Umbilical cord (tissue), 1 donor: ENCODE results near the gene SLC2A5. TPM values are rescaled to one million over a fixed set of nuclear protein-coding genes. Genes with fewer than 3 reads are reported as not detected.

Experiments
- total RNA-seq: library from RNA; depleted of rRNA; stranded (reverse); fragments of >200 nt; gene quantifications from one replicate; pipeline ENCODE4 v1.2.3, GENCODE V29; 2014; ENCODE audit warnings: low replicate concordance; ENCODE audit not compliant: insufficient read depth

The SLC2A5 gene
- total RNA-seq, 1 donor from 2014 or later = 14.2 TPM

Other genes with a start within 250 kb of the SLC2A5 start
- gene ENO1, start 190.9 kb downstream of the SLC2A5 start, total RNA-seq = 842 TPM
- not detected for gene CA6, start 123.8 kb downstream of the SLC2A5 start, total RNA-seq
- gene SLC2A7, start 43.2 kb downstream of the SLC2A5 start, total RNA-seq = not detected
- gene GPR157, start 59.5 kb upstream of the SLC2A5 start, total RNA-seq = 4.1 TPM
- gene H6PD, start 165.1 kb upstream of the SLC2A5 start, total RNA-seq = 34.4 TPM
- gene SPSB1, start 223.3 kb upstream of the SLC2A5 start, total RNA-seq = 43.3 TPM